Mesothelial cell of epicardium (in vitro differentiated cells): Measurements from ENCODE around the gene TREM1. TPM values are rescaled to one million over a fixed set of nuclear protein-coding genes. Genes with fewer than 3 reads are reported as not detected.
A peak's percentile ranks its signal among the peaks of the same experiment; 100 is the strongest.
"Not testable (repeated sequence)": the region's sequence is repeated elsewhere in the genome, so short reads cannot be mapped to it uniquely, and the experiment has no call there.

Experiments
- DNase-seq, 2 experiments: peaks; one replicate each; pipeline ENCODE4 v3.0.0; 2021; ENCODE audit warnings: low spot score in 2 of 2; ENCODE audit not compliant: unreplicated experiment in 2 of 2
- H3K27ac Mint-ChIP-seq: 2 replicates; pipeline ENCODE4 v1.8.0; 2021; ENCODE audit warnings: mixed read lengths
- H3K27me3 Mint-ChIP-seq: 2 replicates; pipeline ENCODE4 v1.8.0; 2021; ENCODE audit warnings: low read depth, mixed read lengths
- H3K36me3 Mint-ChIP-seq: 2 replicates; pipeline ENCODE4 v1.8.0; 2021; ENCODE audit warnings: mixed read lengths
- H3K4me1 Mint-ChIP-seq: 2 replicates; pipeline ENCODE4 v1.8.0; 2021; ENCODE audit warnings: mixed read lengths
- H3K4me3 Mint-ChIP-seq: 2 replicates; pipeline ENCODE4 v1.8.0; 2021; ENCODE audit warnings: mild to moderate bottlenecking, moderate library complexity, mixed read lengths
- H3K9me3 Mint-ChIP-seq: 2 replicates; pipeline ENCODE4 v1.8.0; 2021; ENCODE audit warnings: mixed read lengths
- total RNA-seq: library from RNA; stranded (reverse); gene quantifications from 3 replicates; pipeline ENCODE4 v1.2.1, GENCODE V29; 2021
- TF ChIP-seq, protein P1 (sequence below): fragments of 200-600 bp; sonication (generic); IDR thresholded peaks from one replicate; pipeline ENCODE4 v1.5.0; 2021; ENCODE audit warnings: antibody characterized with exemption; ENCODE audit not compliant: unreplicated experiment

The TREM1 gene
- total RNA-seq, 1 donor from 2014 or later: not detected

DNA sequence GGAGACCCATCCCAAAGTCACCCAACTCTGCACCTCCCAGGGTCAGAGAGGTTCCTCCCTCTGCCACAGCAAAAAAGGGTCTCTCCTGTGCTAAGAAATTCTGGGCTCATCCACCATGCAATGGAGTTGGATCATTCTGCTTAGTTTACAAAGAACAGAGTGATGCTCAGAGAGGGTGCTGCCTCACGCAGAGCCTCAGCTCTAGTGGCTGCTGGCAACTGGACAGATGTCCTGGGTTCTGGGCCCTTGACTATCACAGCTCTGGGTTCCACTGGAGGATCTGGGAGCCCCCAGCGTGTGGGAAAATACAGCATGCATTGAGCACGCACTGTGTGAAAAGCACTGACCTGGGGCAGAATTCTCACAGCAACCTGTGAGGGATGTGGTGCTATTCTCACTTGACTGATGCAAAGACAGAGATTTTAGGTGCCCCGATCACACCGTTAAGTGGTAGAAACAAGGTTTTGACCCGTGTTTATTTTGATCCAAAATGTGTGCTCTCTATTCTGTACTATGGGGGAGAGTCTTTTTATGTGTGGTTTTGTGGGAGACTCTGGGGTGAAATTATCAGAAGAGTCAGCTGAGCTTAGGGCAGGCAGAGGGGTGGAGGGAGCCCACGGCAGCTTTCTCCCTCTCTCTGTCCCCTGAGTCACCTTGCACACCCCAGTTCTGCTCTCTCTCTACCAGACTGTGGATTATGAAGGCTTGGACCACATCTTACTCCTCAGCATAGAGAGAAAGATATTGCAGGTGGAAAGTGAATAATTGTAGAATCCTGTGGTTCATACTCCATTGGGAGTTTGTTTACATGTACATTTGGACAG is 38.4 kb downstream of the TREM1 start:
- Mint-ChIP-seq H3K4me3 (no peak overlapping the region), H3K4me1 (peaks cover 2% of the 10 kb centered on the region), H3K36me3 (no peaks in the 10 kb centered on the region), H3K27ac (no peak overlapping the region), H3K27me3 (peaks cover 69% of the 10 kb centered on the region), H3K9me3 (no peaks in the 10 kb centered on the region)
- DNase-seq: no peak
- TF ChIP-seq, protein P1, sequence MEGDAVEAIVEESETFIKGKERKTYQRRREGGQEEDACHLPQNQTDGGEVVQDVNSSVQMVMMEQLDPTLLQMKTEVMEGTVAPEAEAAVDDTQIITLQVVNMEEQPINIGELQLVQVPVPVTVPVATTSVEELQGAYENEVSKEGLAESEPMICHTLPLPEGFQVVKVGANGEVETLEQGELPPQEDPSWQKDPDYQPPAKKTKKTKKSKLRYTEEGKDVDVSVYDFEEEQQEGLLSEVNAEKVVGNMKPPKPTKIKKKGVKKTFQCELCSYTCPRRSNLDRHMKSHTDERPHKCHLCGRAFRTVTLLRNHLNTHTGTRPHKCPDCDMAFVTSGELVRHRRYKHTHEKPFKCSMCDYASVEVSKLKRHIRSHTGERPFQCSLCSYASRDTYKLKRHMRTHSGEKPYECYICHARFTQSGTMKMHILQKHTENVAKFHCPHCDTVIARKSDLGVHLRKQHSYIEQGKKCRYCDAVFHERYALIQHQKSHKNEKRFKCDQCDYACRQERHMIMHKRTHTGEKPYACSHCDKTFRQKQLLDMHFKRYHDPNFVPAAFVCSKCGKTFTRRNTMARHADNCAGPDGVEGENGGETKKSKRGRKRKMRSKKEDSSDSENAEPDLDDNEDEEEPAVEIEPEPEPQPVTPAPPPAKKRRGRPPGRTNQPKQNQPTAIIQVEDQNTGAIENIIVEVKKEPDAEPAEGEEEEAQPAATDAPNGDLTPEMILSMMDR: no peak

DNA sequence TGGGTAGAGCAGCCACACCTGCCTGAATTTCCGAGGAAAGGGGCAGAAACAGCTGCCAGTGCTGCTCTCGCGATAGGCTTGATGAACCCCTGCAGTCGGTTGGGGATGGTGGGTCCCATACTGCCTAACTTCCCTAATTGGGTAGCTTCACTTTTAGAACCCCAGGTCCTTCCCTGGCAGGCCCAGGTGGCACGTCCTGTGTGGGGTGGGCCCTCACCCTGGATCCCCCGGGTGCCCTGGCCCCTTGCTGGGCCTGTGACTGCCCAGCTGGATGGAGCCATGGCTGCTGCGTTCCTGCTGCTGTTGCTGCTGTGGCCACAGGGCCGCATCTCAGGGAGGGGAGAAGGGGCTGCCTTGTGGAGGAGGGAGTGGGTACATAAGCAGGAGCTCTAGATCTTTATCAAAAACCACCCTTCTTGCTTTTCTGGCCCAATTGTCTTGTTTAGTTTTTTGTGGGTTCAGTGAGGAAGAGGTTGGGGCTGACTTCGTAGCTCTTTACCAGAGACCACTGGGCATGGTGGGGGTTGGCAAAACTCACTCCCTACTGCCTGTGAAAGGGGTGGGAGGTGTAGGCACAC is 39.1 kb downstream of the TREM1 start:
- H3K4me1 Mint-ChIP-seq: peaks cover 2% of the 10 kb centered on the region
- no peak overlapping the region for H3K27ac Mint-ChIP-seq
- no peak for DNase-seq
- peaks cover 69% of the 10 kb centered on the region for H3K27me3 Mint-ChIP-seq
- no peak overlapping the region for H3K4me3 Mint-ChIP-seq
- TF ChIP-seq, protein P1: no peak
- H3K36me3 Mint-ChIP-seq: no peaks in the 10 kb centered on the region
- no peaks in the 10 kb centered on the region for H3K9me3 Mint-ChIP-seq

DNA sequence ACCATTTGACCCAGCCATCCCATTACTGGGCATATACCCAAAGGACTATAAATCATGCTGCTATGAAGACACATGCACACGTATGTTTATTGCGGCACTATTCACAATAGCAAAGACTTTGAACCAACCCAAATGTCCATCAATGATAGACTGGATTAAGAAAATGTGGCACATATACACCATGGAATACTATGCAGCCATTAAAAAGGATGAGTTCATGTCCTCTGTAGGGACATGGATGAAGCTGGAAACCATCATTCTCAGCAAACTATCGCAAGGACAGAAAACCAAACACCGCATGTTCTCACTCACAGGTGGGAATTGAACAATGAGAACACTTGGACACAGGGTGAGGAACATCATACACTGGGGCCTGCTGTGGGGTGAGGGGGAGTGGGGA is 40.0 kb downstream of the TREM1 start:
- H3K27ac Mint-ChIP-seq, H3K4me3 Mint-ChIP-seq, H3K9me3 Mint-ChIP-seq, DNase-seq, H3K4me1 Mint-ChIP-seq, H3K36me3 Mint-ChIP-seq: not testable (repeated sequence)
- H3K27me3 Mint-ChIP-seq: peaks cover 70% of the 10 kb centered on the region

DNA sequence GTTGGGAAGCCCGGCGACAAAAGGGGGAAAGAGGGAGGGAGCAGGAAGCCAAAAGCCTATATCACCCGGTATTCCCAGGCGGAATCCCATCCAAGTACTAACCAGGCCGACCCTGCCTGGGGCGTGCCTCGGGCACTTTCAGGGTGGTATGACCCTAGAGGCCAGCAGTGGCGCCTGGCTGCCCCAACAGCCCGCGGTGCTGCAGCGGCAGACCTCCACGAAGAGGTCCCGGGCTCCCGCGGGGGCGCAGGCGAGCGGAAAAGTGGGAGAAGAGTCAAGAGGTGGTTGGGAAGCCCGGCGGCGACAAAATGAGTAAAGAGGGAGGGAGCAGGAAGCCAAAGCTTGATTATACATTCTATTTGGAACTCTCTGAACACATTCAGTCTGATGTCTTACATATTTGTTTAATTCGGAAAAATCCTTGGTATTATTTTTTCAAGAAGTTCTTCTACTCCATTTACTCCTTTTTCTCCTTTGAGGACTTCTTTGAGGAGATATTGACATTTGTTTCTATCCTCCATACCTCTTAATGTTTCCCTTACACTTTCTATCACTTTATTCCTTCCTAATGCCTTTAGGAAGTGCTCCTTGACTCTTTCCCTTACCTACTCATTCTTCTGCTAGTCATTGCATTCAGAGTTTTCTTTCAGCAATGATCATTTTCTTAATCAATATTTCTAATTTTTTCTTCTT is 46.9 kb downstream of the TREM1 start:
- TF ChIP-seq, protein P1: no peak
- peak overlapping the region; percentile 28 for H3K4me3 Mint-ChIP-seq

DNA sequence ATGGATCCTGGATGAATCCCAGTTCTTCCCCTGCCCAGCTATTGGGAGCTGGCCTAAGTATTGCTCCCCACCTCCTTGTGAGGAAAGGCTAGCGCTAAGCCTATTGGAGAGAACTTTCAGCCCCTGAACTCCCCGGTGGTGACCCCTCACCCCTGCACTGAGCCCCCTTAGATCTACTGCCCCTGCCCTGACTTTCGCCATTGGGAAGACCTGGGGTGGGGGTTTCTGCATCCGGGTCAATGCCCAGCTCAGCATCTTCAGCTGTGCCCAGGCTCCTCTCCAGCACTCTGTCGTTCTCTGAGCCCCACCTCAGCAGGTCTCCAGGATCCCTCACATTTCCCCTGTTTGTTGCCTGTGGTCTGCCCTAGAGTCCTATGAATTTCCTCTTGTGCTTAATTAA is 49.4 kb downstream of the TREM1 start:
- Mint-ChIP-seq H3K4me1 (no peaks in the 10 kb centered on the region), H3K27me3 (peaks cover 86% of the 10 kb centered on the region), H3K27ac (no peak overlapping the region), H3K4me3 (no peak overlapping the region), H3K36me3 (no peaks in the 10 kb centered on the region), H3K9me3 (peaks cover 5% of the 10 kb centered on the region)
- TF ChIP-seq, protein P1: no peak
- DNase-seq: no peak

More for the DNA sequence above, 46.9 kb downstream of the TREM1 start:
- Mint-ChIP-seq H3K4me1 (no peaks in the 10 kb centered on the region), H3K36me3 (no peaks in the 10 kb centered on the region), H3K27ac (no peak overlapping the region), H3K9me3 (no peaks in the 10 kb centered on the region), H3K27me3 (peaks cover 95% of the 10 kb centered on the region)
- DNase-seq: no peak

DNA sequence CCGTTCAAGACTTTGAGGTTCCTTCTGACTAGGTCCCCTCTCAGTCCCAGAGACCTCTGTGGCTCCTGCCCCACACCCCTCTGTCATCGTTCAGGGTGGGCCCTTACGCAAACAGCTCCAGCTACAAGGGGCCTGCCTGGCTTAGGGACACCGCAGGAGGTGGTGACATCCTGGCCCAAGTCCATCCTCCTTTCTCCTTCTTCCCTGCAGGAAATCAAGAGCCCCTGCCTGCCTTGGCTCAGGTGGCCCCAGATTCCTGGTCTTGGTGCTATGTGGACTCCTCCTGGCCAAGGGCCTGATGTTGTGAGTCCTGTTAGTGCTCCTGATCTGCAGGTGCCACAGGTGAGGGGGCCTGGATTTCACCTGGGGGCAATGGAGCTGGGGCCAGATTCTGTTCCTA is 50.2 kb downstream of the TREM1 start:
- Mint-ChIP-seq H3K27ac (no peak overlapping the region), H3K36me3 (no peaks in the 10 kb centered on the region), H3K4me1 (no peaks in the 10 kb centered on the region), H3K4me3 (no peak overlapping the region), H3K27me3 (peaks cover 86% of the 10 kb centered on the region), H3K9me3 (peaks cover 5% of the 10 kb centered on the region)
- TF ChIP-seq, protein P1: no peak
- DNase-seq: no peak
